A673 (cell line): Measurements from ENCODE around the gene HTR3B. TPM values are rescaled to one million over a fixed set of nuclear protein-coding genes. Genes with fewer than 3 reads are reported as not detected.

Experiments
- total RNA-seq: library from RNA; stranded (reverse); gene quantifications from 2 replicates; pipeline ENCODE4 v1.2.3, GENCODE V29; 2021

Gene HTR3B
- total RNA-seq, 1 experiment from 2014 or later = not detected

Other genes with a start within 250 kb of the HTR3B start
- 1.5 and 2.9 TPM in 2 replicates for gene TMPRSS5, start 198.5 kb upstream of the HTR3B start, total RNA-seq
- 31.4 TPM in 2 replicates for gene ZW10, start 131.1 kb upstream of the HTR3B start, total RNA-seq
- not detected in 2 replicates for gene CLDN25, start 125.0 kb upstream of the HTR3B start, total RNA-seq
- gene USP28, start 29.2 kb upstream of the HTR3B start, total RNA-seq = 23.7 and 37.6 TPM in 2 replicates
- not detected in 2 replicates for gene HTR3A, start 70.3 kb downstream of the HTR3B start, total RNA-seq
- gene ZBTB16, start 154.9 kb downstream of the HTR3B start, total RNA-seq = 12.0 and 14.1 TPM in 2 replicates